ENCODE results near the gene JAK1. TPM values are rescaled to one million over a fixed set of nuclear protein-coding genes. Genes with fewer than 3 reads are reported as not detected.

Gene JAK1
- total RNA-seq, 1 experiment from 2014 or later: 88.9 TPM

DNA sequence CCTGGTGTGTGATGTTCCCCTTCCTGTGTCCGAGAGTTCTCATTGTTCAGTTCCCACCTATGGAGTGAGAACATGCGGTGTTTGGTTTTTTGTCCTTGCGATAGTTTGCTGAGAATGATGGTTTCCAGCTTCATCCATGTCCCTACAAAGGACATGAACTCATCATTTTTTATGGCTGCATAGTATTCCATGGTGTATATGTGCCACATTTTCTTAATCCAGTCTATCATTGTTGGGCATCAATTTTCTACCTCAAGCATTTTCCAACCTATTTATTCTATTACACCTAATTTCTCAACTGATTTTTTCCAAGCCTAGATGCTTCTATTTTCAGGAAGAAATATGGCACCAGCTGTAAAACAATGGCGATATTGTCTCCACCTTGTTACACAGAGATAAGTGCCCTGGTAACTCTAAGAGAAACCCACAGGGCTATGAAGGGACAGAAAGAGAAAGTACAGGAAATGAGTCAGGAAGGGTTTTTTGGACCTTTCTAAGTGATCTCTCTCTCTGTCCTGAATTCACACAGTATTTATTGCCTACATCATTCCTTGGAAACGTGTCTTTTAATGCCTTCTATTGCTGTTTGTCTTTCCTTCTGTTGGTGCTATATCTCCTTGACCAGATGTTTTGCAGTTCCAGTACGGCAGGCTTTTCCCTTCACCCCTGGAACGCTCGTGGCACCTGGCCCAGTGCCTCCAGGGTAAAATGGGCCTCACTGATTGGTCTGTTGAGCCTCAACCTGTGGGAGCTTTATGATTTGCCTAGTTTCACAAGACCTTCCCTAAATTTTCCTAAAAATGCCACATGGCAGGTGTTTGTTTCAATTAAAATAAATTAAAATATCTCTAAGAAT is 14.6 kb upstream of the JAK1 start:
- no peak for DNase-seq (ENCODE audit: low spot score)

DNA sequence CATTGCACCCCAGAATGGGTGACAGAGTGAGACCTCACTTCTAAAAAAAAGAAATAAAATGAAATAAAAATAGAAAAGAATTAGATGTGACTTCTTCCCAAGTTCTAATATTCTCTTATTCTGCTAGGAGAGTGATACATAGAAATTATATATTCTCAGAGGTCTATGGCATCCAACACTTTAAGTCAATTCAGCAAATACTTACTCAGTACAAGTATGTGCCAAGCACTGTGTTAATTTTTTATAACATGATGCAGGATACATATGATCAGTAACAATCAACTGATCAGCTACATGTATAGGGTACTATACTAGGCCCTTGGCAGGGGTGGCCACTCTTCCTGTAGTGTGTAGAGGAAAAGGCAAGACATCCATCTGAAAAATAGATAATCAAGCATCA is 13.0 kb upstream of the JAK1 start:
- DNase-seq (ENCODE audit: low spot score): no peak

DNA sequence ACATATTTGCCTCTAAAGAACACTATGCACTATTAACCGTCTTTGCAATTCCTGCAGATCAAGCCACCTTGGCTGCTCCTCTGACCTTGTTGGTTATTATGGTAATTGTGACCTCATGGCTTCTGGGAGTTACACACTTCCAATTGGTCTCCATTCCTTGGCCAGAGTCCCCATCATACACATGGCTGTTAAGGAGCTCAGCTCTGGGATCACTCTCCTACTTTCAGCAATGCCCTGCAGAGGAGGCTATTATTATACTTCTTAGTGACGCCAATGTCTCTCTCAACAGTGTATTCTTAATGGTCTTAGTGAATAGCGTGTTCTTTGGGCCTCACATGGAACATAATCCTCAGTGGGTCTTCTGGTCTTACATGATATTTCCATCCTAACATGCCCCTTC is 10.0 kb upstream of the JAK1 start:
- DNase-seq (ENCODE audit: low spot score): no peak

DNA sequence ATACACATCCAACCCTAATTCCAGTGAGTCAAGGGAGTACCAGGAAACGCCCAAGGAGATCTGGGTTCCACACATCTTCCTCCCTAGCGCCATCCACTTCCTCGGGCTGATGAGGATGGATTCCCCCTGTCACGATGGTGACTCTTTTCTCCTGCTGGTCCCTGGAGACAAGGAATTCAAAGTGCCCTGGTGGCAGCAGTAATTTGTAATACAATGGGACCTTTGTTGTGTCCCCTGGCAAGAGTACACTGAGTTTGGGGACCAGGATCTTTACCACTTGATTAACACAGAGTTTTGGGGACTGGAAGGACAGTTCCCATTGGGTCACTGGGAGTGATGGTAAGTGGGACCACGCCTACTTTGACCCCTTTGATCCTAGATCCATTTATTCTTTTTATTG is 9.4 kb upstream of the JAK1 start:
- no peak for DNase-seq (ENCODE audit: low spot score)

DNA sequence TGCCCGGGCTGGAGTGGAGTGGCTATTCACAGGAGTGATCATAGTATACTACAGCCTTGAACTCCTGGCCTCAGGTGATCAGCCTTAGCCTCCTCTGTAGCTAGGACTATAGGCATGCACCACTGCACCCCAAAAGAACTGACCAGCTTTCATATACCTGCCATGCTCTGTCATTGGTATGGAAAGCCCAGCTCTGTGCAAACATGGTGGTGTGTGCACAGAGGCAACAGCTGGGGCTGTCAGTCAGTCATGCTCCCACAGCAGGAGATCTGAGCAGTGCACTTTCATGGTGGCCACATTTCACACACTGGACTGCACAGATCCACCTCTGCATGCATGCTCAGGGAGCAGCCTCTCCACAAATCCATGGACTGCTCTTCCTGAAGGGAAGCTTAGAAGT is 8.8 kb upstream of the JAK1 start:
- no peak for DNase-seq (ENCODE audit: low spot score)

DNA sequence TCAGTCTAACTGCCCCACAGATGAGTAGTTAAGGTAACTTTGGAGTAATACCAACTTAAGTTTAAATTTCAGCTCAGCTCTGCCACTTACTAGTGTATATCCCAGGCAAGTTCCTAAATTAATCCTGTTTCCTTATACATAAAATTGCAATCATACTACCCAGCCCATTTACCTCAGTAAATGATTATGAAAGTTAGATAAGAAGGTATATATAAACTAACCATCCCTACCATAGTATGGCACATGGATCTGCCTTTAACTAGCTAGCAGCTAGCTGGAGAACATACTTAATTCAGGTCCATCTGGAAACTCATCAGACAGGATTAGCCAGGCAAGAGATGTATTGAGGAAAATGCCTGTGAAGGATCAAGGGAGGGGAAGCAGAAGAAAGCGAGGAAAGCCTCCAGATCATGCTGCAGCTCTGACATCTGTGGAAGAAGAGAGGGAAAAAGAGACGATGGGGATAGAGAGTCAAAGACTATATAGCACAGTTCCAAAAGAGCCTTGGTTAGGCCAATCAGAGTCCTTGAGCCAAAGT is 8.0 kb upstream of the JAK1 start:
- no peak for DNase-seq (ENCODE audit: low spot score)

DNA sequence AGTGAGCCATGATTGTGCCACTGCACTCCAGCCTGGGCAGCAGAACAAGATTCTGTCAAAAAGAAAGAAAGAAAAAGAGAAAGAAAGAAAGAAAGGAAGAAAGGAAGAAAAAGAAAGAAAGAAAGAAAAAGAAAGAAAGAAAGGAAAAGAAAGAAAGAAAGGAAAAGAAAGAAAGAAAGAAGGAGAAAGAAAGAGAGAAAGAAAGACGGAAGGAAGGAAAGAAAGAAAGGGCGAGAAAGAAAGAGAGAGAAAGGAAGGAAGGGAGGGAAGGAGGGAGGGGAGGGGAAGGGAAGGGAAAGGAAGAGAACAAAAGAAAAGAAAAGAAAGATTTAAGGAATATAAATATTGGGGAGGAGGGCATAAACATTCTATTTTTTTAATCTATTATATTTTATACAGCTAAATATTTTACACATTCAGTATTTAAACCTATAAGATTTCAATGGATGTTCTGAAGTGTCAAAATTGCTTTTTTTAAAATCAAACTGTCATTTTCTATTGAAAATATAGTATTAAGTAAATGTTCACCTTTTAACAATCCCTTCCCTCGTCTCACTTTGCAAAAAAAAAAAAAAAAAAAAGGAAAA is 6.8 kb upstream of the JAK1 start:
- DNase-seq (ENCODE audit: low spot score): no peak

DNA sequence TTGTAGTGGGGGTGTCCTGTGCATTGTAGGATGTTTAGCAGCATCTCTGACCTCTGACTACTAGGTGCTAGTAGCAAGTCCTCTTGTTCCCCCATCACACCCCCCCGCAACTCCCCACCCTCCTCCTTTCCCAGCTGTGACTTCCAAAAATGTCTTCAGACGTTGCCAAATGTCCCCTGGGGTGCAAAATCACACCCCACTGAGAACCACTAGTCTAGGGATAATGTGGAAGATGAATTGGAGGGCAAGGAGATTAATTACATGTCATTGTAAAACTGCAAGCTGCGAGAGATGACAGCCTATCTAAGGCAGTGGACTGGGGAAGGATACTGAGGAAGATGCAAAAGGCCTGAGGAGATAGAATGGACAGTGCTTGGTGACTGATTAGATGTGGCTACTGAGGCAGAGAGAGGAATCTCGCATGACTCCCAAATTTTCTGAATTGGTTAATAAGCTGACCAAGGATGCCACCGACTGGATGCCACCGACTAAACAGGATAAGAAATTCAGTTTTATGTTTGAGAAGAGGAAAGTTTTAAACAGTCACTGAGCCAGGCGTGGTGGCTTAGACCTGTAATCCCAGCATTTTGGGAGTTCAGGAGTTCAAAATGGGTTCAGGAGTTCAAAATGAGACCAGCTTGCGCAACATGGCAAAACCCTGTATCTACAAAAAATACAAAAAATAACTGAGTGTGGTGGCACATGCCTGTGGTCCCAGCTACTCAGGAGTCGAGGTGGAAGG is 3.1 kb upstream of the JAK1 start:
- no peak for DNase-seq (ENCODE audit: low spot score)

DNA sequence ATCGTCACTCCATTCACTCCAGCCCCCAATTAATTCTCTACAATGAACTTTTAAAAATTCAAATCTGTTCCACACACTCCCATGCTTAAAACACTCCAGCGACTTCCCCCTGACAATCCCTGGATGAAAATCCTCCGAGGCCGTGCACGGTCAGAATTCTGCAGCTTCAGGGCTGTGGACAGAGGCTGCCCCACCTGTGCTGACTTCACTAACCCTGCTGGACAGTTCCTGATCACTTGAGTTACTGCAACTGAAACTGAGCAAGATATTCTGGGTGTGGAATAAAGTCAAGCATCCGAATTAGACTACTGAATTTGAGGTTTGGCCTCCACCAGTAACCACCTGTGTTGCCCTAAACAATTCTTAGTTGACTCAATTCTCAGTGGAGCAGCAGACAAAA is 1.0 kb upstream of the JAK1 start:
- DNase-seq (ENCODE audit: low spot score): no peak

DNA sequence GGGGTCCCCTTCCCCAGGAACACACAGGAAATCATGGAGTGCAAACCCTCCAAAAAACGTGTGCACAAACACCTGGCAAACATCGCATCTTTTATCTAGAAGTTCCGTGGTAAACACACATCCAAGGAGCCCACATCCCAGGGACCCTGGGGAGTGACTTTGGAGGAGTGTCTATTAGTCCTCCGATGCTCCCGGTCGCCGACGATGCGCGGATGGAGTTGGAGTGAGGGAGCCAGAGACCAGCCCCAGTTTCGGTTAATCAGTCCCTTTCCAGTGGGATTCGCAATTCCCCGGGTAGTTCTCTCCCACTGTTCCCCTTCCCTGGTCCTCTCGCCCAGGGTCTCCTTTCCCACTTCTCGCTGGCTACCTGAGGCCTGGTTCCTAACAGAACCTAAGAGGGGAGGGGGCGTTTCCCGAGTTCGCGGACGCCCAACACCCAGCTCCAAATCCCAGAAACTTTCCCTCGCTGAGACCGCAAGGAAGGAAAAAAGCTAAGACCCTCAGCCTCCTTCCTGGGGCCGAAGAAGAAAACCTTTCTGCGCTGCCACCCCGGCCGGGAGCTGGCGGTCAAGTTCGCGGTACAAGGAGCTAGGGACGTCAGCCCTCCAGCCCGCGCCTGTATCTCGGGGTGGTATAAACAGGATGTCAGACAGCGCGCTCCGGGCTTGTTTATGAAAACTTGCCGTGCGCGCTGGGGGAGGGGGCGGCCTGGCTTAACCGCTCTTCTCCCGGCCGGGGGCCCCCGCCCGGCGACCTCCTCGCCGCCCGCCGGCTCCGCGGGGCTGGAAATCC is 787 bp downstream of the JAK1 start:
- peak; percentile 76 for DNase-seq (ENCODE audit: low spot score)

DNA sequence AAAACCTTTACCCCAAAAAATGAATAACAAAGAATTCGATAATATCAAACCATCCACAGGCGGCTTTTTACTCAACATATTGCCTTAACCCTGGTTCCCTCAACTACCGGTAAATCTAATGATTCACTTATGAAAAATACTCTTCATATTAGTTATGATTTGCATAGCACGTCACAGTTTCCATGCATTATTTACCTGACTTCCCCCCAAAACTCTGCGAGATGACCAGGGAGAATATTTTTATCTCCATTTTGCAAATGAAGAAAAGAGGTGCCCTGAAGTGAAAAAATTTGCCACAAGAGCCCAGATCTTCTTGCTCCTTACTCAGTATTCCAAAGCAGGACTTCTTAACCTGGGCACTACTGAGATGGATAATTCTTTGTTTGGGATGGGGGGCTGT is 2.9 kb downstream of the JAK1 start:
- DNase-seq (ENCODE audit: low spot score): no peak

DNA sequence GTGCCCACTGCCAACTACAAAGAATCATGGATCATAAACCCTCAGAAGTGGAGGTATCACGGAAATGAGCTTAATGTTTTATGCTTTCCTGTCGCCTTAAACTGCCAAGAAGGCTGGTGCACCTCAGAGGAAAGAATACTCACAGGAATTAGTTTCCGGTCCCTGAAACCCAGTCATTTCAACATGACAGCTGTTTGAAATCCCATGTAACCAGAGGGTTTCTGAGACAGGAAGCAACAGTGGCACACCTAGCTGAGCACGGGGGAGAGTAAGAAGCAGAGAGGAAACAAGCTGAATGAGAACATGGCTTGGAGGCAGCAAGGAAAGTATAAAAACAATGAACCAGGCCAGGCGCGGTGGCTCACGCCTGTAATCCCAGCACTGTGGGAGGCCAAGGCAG is 3.9 kb downstream of the JAK1 start:
- DNase-seq (ENCODE audit: low spot score): no peak

DNA sequence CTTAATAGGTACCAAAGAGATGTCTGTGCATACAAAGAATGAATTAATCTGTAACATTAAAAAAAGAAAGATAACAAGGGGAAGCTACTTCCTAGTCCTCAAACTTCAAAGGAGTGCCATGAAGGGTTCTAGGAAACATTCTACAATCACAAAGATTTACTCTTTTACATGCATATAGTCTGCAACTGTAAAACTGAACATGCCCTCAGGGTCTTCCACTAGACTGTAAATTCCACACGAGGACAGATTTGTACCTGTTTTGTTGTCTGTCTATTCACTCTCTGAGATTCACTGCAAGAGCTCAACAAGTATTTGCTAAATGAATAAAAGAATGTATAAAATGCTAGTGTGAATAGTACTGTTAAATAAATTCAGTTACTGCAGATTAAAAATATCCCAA is 4.4 kb downstream of the JAK1 start:
- no peak for DNase-seq (ENCODE audit: low spot score)

DNA sequence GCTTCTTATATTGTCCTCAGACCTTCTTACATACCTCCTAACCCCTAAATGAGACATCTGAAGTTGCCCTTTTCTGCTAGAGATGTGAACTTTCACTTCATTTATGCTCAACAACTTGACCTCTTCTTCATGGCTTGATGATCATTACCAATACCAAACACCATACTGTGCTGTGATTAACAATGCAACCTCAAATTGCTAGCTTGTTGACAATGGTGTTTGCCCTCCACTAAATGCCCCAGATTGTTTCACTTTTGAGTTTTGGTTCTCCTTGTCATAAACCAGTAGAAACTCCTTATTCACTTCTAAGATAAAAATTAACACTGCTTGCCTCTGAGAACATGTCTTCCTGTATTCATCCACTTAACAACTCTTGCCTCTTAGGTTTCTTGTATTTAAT is 5.6 kb downstream of the JAK1 start:
- DNase-seq (ENCODE audit: low spot score): no peak

DNA sequence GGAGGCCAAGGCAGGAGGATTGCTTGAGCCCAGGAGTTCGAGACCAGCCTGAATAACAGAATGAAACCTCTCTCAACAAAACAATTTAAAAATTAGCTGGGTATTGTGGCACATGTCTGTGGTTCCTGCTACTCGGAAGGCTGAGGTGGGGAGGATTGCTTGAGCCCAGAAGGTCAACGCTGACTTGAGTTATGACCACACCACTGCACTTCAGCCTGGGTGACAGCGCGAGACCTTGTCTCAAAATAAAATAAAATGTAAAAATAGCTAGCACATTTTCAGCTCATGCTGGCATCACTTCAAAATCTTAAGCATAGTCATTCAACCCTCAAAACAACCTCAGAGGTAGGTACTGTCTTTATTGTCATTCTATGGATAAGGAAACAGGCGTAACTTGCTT is 6.4 kb downstream of the JAK1 start:
- DNase-seq (ENCODE audit: low spot score): no peak

DNA sequence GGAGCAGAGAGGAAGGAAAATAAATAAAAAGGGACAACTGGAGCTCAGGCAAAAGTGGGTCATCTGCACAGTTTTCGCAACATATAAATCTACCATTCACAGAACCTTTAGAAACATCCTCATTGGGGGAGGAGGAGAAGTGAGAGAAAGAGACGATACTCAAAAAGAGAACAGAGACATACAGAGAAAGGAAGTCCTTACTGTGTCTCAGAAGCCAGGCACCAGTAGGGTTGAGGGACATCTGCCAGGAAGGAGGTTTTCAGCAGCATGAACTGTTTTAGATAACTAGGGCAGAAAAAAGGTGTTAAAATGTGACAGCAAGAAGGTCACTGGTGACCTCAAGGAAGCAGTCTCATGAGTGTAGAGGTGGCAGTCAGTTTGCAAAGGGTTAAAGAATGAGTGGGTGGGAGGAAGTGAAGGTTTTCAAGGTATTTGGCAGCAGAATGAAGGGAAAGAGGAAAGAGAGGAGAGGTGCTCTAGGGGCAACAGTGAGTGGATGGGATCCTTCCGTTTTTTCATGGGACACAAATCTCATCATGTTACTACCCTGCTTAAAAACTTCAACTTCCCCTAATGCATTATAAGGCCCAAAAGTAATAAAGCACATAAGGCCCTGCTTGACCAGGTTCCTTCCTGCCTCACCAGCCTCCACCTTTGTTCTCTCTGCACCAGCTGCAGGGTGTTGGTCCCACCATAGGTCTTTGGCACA is 9.5 kb downstream of the JAK1 start:
- no peak for DNase-seq (ENCODE audit: low spot score)

DNA sequence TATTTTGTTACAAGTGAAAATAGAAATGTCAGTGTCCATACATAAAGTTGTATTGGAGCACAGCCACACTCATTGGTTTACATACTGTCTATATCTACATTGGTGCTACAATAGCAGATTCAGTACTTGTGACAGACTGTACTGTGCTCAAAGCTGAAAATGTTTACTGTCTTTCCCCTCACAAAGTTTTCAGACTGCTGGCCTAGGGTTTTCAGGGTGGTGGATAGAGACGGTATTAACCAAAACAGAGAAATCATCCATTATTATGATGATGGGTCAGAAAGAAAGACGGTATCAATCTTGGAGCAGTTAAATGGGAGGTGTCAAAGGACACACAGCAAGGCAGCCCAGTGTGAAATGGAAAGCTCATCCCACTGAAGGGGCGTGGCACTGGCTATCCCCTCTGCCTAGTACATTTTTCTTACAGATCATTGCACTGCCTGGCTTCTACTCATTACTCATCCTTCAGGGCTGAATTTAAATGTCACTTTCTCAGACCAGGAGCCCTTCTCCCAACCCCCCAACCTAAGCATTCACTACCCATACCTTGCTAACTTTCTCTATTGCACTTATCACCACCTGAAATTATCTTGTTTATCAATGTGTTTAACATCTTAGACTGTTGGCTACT is 10.2 kb downstream of the JAK1 start:
- DNase-seq (ENCODE audit: low spot score): no peak

DNA sequence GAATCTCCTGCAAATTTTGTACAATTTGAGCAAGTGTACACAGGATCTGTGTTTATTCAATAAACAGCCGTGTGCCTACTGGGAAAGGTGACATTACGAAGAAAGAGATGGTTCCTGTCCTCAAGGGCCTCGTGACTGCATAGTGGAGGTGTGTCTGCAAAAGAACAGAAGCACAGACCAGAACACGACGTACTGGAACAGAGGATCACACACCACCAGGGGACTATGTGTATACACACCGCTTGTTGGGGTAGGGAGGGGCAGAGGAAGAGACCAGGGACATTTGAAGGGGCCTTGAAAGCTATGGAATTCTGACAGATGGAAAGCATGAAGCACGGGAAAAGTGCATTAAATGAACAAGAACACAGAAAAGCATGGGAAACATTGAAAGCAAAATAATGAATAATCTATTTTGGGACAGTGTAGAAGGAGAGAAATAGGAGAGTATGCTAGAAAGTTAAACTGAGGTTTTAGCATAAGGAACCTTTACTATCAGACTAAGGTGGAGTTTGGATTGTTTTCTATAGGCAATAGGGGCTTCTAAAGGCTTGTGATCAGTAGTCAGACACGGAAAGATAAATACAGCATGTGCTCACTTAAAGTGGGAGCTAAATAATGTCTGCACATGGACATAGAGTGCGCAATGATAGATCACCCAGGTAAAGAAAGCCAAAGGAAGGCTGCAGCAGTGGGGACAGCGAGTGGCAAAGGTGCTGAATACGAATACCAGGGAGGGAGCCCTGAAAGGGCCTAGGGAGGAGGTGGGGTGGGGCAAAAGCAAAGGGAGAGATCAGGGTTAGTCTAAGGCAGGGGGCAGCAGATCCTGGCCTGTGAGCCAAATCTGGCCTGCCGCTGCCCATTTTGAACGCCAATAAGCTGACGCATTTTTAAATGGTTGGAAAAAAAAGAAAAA is 11.0 kb downstream of the JAK1 start:
- DNase-seq (ENCODE audit: low spot score): no peak

DNA sequence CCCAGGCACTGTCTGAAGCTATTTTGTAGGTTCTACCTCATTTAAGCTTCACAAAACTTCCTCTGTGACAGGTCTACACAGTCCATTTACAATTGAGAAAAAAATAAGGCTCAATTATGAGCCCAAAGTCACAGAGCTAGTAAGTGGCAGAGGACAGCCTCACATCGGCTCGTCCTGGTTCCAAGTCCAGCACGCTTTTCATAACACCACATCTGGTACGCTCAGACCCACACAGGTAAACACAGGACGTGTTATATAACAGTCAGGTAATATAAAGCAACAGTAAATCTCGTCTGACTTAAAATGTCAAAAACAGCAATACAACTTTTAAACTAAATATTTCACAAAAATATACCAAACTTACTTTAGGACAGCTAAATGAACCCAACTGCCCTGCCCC is 13.1 kb downstream of the JAK1 start:
- no peak for DNase-seq (ENCODE audit: low spot score)

Measured in H4 (cell line).